HEK293T (cell line): Measurements from ENCODE around the gene KIRREL3.

Experiments
- CTCF ChIA-PET: fragments of 350-600 bp; formaldehyde crosslinking; extraction: SDS; loops from one replicate; lab custom pipeline; 2021; ENCODE audit warnings: antibody characterized with exemption, inconsistent platforms; lab: Yijun Ruan, JAX
- POLR2A ChIA-PET: fragments of 350-600 bp; formaldehyde crosslinking; extraction: SDS; loops from one replicate; lab custom pipeline; 2020; ENCODE audit warnings: antibody characterized with exemption, inconsistent platforms; lab: Yijun Ruan, JAX
- DNase-seq: peaks from one replicate; pipeline ENCODE4 v3.0.0; 2012; ENCODE audit warnings: mixed read lengths; ENCODE audit errors: extremely low spot score
- ARNT ChIP-seq: fragments of 450-650 bp; IDR thresholded peaks from 2 replicates; pipeline ENCODE4 v1.6.1; 2017; ENCODE audit warnings: mild to moderate bottlenecking
- BHLHE40 ChIP-seq: fragments of 450-650 bp; IDR thresholded peaks from 2 replicates; pipeline ENCODE4 v1.6.1; 2016; ENCODE audit warnings: mild to moderate bottlenecking, moderate library complexity, borderline replicate concordance
- CTBP1 ChIP-seq: fragments of 450-650 bp; IDR thresholded peaks from 2 replicates; pipeline ENCODE4 v1.6.1; 2016; ENCODE audit warnings: borderline replicate concordance
- ELF4 ChIP-seq: fragments of 450-650 bp; IDR thresholded peaks from 2 replicates; pipeline ENCODE4 v1.6.1; 2017; ENCODE audit warnings: antibody characterized with exemption
- FOXA1 ChIP-seq: fragments of 450-650 bp; IDR thresholded peaks from 2 replicates; pipeline ENCODE4 v1.6.1; 2016; ENCODE audit warnings: mild to moderate bottlenecking
- FOXK2 ChIP-seq: fragments of 450-650 bp; IDR thresholded peaks from 2 replicates; pipeline ENCODE4 v1.6.1; 2016; ENCODE audit warnings: mild to moderate bottlenecking
- FOXM1 ChIP-seq: fragments of 450-650 bp; IDR thresholded peaks from 2 replicates; pipeline ENCODE4 v1.6.1; 2017; ENCODE audit warnings: mild to moderate bottlenecking, borderline replicate concordance
- HDGF ChIP-seq: fragments of 450-650 bp; IDR thresholded peaks from 2 replicates; pipeline ENCODE4 v1.6.1; 2017; ENCODE audit warnings: antibody characterized with exemption, borderline replicate concordance
- L3MBTL2 ChIP-seq: fragments of 450-650 bp; conservative IDR thresholded peaks from 2 replicates; pipeline ENCODE4 v1.6.1; 2016; ENCODE audit warnings: mild to moderate bottlenecking
- LEF1 ChIP-seq: fragments of 450-650 bp; IDR thresholded peaks from 2 replicates; pipeline ENCODE4 v1.6.1; 2017; ENCODE audit warnings: mild to moderate bottlenecking, borderline replicate concordance
- NFRKB ChIP-seq: fragments of 450-650 bp; IDR thresholded peaks from 2 replicates; pipeline ENCODE4 v1.6.1; 2016; ENCODE audit warnings: mild to moderate bottlenecking, moderate library complexity
- SP1 ChIP-seq: fragments of 450-650 bp; IDR thresholded peaks from 2 replicates; pipeline ENCODE4 v1.6.1; 2017
- SUZ12 ChIP-seq: fragments of 450-650 bp; IDR thresholded peaks from 2 replicates; pipeline ENCODE4 v1.6.1; 2016; ENCODE audit warnings: mild to moderate bottlenecking
- TARDBP ChIP-seq: fragments of 450-650 bp; IDR thresholded peaks from 2 replicates; pipeline ENCODE4 v1.6.1; 2016
- ZNF384 ChIP-seq: fragments of 450-650 bp; IDR thresholded peaks from 2 replicates; pipeline ENCODE4 v1.6.1; 2016
- TF ChIP-seq, protein P1 (sequence below): fragments of 450-650 bp; IDR thresholded peaks from 2 replicates; pipeline ENCODE4 v1.6.1; 2016

The KIRREL3 gene

DNA sequence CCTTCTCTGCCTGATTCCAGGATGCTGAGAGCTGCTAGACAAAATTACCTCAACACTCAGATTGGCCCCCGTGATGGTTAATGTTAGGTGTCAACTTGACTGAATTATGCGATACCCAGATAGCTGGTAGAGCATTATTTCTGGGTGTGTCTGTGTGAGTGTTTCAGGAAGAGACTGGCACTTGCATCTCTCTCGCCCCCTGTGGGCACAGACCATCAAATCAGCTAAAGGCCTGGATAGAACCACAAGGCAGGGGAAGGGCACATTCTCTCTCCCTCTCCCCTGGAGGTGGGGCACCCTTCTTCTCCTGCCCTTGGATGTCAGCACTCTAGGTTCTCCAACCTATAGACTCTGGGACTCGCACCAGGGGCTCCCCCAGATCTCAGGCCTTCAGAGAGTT lies 79.7 kb downstream of the KIRREL3 start:
- TF ChIP-seq ELF4 (no peak), ZNF384 (no peak), L3MBTL2 (no peak), FOXA1 (no peak), HDGF (no peak), SUZ12 (no peak), NFRKB (no peak), TARDBP (no peak), CTBP1 (no peak), SP1 (no peak), FOXM1 (no peak), FOXK2 (no peak), LEF1 (no peak), ARNT (no peak), BHLHE40 (no peak)
- TF ChIP-seq, protein P1, sequence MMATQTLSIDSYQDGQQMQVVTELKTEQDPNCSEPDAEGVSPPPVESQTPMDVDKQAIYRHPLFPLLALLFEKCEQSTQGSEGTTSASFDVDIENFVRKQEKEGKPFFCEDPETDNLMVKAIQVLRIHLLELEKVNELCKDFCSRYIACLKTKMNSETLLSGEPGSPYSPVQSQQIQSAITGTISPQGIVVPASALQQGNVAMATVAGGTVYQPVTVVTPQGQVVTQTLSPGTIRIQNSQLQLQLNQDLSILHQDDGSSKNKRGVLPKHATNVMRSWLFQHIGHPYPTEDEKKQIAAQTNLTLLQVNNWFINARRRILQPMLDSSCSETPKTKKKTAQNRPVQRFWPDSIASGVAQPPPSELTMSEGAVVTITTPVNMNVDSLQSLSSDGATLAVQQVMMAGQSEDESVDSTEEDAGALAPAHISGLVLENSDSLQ: no peak
- ChIA-PET CTCF (no interaction called here), POLR2A (no interaction called here)
- DNase-seq: no peak

DNA sequence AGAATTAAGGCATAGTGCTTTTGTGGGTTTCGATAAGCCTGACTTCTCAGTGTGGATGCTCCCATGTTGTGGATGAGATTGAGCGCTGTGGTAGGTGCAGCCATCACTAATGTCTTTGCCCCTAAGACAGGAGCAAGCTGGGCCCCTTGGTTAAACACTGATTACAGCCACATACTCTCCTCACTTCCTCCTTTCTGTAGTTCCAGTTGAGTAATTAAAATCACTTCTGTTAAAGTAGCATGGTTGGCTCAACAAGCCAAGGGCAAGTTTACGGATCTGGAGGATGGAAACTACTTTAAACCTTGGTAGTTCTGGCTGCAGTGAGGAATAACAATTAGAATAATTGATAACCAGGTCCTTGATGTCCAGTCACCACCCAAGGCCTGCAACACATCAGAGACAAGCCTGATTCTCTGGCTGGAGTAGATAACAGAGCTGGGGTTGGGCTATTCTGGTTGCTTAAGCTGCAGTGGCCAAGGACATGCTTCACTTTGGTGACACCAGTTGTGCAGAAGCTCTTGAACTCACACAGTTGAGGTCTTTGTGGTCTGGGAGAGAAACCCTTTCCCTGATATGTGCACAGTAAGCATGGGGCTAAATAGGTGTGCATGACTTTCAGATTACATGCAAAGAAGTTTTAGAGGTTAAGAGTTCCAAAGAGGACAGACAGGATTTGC lies 81.3 kb downstream of the KIRREL3 start:
- TF ChIP-seq ARNT: no peak
- no peak for DNase-seq
- POLR2A ChIA-PET: no interaction called here
- CTCF ChIA-PET: no interaction called here

DNA sequence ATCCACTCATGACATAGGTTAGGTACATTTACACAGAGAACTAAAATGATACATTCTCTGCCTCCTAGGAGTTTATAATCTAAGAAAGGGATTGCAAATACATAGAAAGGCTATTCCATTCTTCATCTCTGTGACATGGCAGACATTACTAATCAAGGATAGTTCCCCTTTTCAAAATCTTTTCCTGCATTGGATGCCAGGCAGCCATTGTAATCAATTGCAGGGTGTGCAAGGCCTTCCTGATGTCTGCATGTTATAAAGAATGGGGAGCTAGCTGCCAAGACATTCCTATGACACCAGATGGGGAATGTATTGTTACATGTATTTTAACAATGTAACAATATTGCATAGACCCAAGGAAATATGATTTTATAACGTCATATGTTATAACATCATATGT lies 82.0 kb downstream of the KIRREL3 start:
- DNase-seq: no peak
- POLR2A ChIA-PET: no interaction called here
- CTCF ChIA-PET: no interaction called here
- TF ChIP-seq ZNF384 (no peak), TARDBP (no peak), HDGF (no peak), L3MBTL2 (no peak), ARNT (no peak), FOXM1 (no peak), SUZ12 (no peak)
- TF ChIP-seq, protein P1: no peak

DNA sequence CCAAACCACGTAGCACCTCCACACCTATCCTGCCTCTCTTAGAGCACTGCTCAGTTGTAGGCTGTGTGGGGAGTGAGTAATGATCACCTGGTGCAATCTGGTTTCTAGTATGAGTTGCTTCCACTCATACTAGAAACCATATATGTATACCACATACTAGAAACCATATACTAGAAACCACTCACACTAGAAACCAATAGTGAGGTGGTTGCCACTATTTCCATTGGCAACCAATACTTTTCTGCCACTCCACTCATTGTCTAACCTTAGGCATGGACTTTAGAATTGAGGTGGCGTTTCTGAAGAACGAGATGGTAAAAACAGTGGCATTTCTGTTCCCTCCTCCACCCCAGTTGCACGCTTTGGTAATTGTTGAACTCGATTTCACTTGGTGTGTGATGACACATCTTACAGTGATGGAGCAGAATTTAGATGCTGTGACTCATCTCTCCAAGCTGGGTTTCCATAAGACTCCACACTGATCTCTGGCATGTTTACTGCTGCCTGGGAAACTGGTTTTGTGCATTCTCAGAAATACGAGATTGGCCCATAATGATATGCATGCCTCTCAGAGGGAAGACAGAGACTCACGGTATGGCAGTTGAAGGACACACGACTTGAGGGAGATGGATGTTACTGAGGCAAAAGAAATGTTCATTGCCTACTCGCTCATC lies 82.9 kb downstream of the KIRREL3 start:
- DNase-seq: no peak
- TF ChIP-seq FOXK2 (no peak), LEF1 (no peak), HDGF (no peak), FOXA1 (no peak), ARNT (no peak), BHLHE40 (no peak), ELF4 (no peak), FOXM1 (no peak), SUZ12 (no peak), NFRKB (no peak)
- TF ChIP-seq, protein P1: no peak
- POLR2A ChIA-PET: no interaction called here
- CTCF ChIA-PET: no interaction called here

DNA sequence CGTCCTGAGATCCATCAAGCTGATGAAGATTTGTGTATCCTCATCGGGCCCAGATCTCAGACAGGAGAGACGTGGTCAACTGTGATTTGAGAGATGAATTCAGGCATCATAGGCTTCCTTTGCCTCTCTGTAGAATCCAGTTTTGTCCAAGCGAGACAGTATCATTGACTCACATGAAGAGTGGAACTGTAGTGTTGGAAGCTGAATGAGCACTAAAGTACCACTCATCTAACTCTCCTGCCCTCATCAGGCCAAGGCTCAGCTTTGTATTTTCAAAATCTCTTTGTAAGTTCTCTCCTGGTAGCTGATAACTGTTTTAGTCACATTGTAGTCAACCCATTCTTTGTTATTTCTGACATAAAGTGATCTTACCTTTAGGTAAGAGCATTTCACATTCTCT lies 85.1 kb downstream of the KIRREL3 start:
- ChIA-PET CTCF (interaction anchor here (0.8 kb wide), 1 partner anchor 13 kb away, joined by 3 read pairs; no protein-coding TSS in a partner anchor), POLR2A (no interaction called here)
- TF ChIP-seq ARNT: no peak
- TF ChIP-seq NFRKB: no peak
- TF ChIP-seq FOXK2: no peak
- no peak for TF ChIP-seq L3MBTL2
- no peak for TF ChIP-seq LEF1
- TF ChIP-seq CTBP1: no peak
- TF ChIP-seq SP1: no peak
- TF ChIP-seq HDGF: no peak
- no peak for TF ChIP-seq SUZ12
- no peak for TF ChIP-seq TARDBP
- TF ChIP-seq, protein P1: no peak
- no peak for TF ChIP-seq FOXM1
- TF ChIP-seq ELF4: no peak
- TF ChIP-seq BHLHE40: no peak
- TF ChIP-seq ZNF384: no peak
- TF ChIP-seq FOXA1: no peak
- no peak for DNase-seq

DNA sequence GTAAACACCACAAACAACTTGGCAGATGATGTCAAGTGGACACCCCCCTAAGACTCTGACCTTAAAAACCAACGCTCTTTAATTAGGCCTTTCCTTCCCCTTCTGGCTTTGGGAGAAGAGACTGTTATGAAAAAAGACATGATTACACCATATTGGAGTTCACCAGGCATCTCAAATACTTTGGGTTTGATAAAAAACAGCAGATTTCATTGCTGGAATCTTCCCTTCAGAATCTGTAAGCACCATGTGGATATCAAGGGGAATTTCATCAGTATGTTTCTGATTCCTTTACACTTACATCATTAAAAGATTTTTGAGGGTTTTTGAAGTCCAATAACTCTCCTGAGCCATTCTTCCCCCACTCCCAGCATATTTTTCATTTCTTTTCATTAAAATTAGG lies 85.6 kb downstream of the KIRREL3 start:
- CTCF ChIA-PET: interaction anchor here (0.8 kb wide), 1 partner anchor 13 kb away, joined by 3 read pairs; no protein-coding TSS in a partner anchor

More for the DNA sequence above, 85.6 kb downstream of the KIRREL3 start:
- POLR2A ChIA-PET: no interaction called here
- no peak for DNase-seq
- TF ChIP-seq ARNT (no peak), FOXK2 (no peak), TARDBP (no peak), L3MBTL2 (no peak), HDGF (no peak), SUZ12 (no peak), FOXM1 (no peak), FOXA1 (no peak), BHLHE40 (no peak), CTBP1 (no peak)
